GM19438 (cell line): ENCODE measurements around the gene FRK.
"Not testable (repeated sequence)": the region's sequence is repeated elsewhere in the genome, so short reads cannot be mapped to it uniquely, and the experiment has no call there.

ENCODE experiments used
- ATAC-seq: cut with Tn5 transposase; IDR thresholded peaks from one replicate; pipeline ENCODE4 v1.9.1; 2021; ENCODE audit warnings: low read depth; ENCODE audit not compliant: unreplicated experiment

The FRK gene

GRCh38 chr6:116060572-116061283 lies at the start of gene FRK:
Gene FRK (minus strand): TSS chr6:116060891. CDS start chr6:116060311, 580 bp downstream.
- peak; percentile 61 for ATAC-seq

- no peak for ATAC-seq
Measured at GRCh38 chr6:116108836-116109235, 48.1 kb upstream of the FRK start.

GRCh38 chr6:116106146-116106545 lies 45.5 kb upstream of the FRK start:
- no peak for ATAC-seq

GRCh38 chr6:116105247-116105646 lies 44.6 kb upstream of the FRK start:
- no peak for ATAC-seq

- no peak for ATAC-seq
Measured at GRCh38 chr6:116104636-116105035, 43.9 kb upstream of the FRK start.

GRCh38 chr6:116102873-116103272 lies 42.2 kb upstream of the FRK start:
- no peak for ATAC-seq

- no peak for ATAC-seq
Measured at GRCh38 chr6:116101790-116102189, 41.1 kb upstream of the FRK start.

GRCh38 chr6:116101302-116101718 lies 40.6 kb upstream of the FRK start:
- ATAC-seq = no peak

GRCh38 chr6:116100419-116101301 lies 40.0 kb upstream of the FRK start, which contains the start of gene NT5DC1:
Gene NT5DC1 (plus strand): TSS chr6:116100853. CDS start chr6:116100931, 78 bp downstream.
- ATAC-seq = peak; percentile 81

GRCh38 chr6:116099036-116099435 lies 38.3 kb upstream of the FRK start:
- no peak for ATAC-seq

- ATAC-seq = no peak
Measured at GRCh38 chr6:116096979-116097816, 36.5 kb upstream of the FRK start.

GRCh38 chr6:116096048-116096759 lies 35.5 kb upstream of the FRK start:
- not testable (repeated sequence) for ATAC-seq

GRCh38 chr6:116094041-116094440 lies 33.4 kb upstream of the FRK start:
- no peak for ATAC-seq

GRCh38 chr6:116090251-116090650 lies 29.6 kb upstream of the FRK start:
- peak; percentile 49 for ATAC-seq

- no peak for ATAC-seq
Measured at GRCh38 chr6:116088946-116089345, 28.3 kb upstream of the FRK start.

- peak; percentile 93 for ATAC-seq
Measured at GRCh38 chr6:116087437-116088027, 26.8 kb upstream of the FRK start.

- ATAC-seq = no peak
Measured at GRCh38 chr6:116084284-116084683, 23.6 kb upstream of the FRK start.

- ATAC-seq = no peak
Measured at GRCh38 chr6:116083052-116083451, 22.4 kb upstream of the FRK start.

GRCh38 chr6:116078945-116079344 lies 18.3 kb upstream of the FRK start:
- no peak for ATAC-seq

GRCh38 chr6:116078522-116078921 lies 17.8 kb upstream of the FRK start:
- ATAC-seq = no peak
